ENCODE results near the gene PEX3.

- TF ChIP-seq, protein P1, sequence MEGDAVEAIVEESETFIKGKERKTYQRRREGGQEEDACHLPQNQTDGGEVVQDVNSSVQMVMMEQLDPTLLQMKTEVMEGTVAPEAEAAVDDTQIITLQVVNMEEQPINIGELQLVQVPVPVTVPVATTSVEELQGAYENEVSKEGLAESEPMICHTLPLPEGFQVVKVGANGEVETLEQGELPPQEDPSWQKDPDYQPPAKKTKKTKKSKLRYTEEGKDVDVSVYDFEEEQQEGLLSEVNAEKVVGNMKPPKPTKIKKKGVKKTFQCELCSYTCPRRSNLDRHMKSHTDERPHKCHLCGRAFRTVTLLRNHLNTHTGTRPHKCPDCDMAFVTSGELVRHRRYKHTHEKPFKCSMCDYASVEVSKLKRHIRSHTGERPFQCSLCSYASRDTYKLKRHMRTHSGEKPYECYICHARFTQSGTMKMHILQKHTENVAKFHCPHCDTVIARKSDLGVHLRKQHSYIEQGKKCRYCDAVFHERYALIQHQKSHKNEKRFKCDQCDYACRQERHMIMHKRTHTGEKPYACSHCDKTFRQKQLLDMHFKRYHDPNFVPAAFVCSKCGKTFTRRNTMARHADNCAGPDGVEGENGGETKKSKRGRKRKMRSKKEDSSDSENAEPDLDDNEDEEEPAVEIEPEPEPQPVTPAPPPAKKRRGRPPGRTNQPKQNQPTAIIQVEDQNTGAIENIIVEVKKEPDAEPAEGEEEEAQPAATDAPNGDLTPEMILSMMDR (IDR thresholded peaks at IDR 0.05) = no peak
- TF ChIP-seq POLR2A (IDR thresholded peaks at IDR 0.05) = no peak
Measured at GRCh38 chr6:143522039-143522600, 71.5 kb downstream of the PEX3 start.
